GM21619 (cell line): ENCODE data around the gene EIF2B5.
"Not testable (repeated sequence)": the region's sequence is repeated elsewhere in the genome, so short reads cannot be mapped to it uniquely, and the experiment has no call there.

Source experiments
- ATAC-seq: cut with Tn5 transposase; IDR thresholded peaks from one replicate; pipeline ENCODE4 v1.9.1; 2021; ENCODE audit not compliant: unreplicated experiment

EIF2B5 gene

DNA sequence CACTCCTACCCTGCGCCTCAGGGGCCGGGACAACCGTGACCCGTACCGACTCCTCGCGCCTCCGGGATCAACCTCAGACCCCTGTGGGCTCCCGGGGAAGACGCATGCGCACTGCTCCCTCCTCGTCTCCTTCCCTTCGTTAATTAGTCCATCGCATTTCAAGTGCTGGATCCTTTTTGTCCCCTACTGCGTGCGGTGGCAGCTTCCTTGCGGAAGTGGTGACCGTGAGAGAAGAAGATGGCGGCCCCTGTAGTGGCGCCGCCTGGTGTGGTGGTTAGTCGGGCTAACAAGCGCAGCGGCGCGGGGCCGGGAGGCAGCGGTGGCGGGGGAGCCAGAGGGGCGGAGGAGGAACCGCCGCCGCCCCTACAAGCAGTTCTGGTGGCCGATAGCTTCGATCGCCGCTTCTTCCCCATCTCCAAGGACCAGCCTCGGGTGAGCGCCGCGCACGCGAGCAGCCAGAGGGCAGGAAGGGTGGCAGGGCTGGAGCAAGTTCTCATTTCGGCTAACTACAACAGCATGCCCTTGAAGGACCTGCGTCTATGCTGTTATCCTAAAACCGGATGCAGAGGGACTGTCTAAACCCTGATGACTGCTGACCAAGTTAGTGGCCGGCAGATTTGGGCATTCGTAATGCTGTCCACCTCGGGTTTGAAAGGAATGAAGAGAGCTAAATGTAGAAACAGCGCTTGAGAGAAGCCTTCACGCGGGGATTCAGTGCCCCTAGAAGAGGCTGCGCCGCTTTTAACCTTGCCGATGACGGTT is at the start of gene EIF2B5:
Gene EIF2B5 (plus strand): TSS at position 210 of the 762 bp plus-strand sequence. CDS start 28 bp downstream, at position 238.
- ATAC-seq = peak; percentile 86

GRCh38 chr3:184085389-184085852 is 49.7 kb upstream of the EIF2B5 start:
- no peak for ATAC-seq

DNA sequence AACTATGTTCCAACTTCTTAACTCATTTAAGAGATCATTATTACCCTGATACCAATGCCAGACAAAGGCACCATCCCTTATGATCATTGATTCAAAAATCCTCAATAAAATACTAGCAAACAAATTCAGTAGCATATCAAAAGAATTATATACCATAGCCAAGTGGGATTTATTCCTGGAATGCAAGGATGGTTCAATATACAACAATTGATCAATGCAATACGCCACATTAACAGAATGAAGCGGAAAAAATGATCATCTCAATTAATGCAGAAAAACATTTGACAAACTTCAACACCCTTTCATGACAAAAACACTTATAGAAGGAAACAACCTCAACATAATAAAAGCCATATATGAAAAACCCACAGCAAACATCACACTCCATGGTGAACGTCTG is 43.0 kb upstream of the EIF2B5 start:
- no peak for ATAC-seq

DNA sequence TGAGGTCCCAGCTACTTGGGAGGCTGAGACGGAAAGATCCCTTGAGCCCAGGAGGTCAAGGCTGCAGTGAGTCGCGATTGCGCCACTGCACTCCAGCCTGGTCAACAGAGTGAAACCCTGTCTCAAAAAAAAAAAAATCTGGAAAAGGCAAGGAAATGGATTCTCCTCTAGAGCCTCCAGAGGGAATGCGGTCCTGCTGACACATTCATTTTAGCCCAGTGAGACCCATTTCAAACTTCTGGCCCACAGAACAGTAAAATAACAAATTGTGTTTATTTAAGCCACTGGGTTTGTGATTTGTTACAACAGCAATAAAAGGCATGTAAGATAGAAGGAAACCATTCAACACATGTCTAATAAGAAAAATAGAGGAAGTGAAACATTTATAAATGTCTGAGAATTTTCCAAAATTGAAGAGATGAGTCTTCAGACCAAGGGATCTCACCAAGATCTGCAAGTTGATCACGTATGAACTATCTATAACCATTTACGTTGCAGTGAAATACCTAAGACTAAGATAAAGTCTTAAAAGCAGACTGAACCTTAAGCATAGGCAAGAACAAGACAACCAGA is 38.3 kb upstream of the EIF2B5 start, which contains the start of gene HTR3E:
Gene HTR3E (plus strand): TSS at position 254 of the 573 bp plus-strand sequence. CDS start 466 bp downstream, outside the sequence.
- ATAC-seq = no peak

- no peak for ATAC-seq
These were observed 37.6 kb upstream of the EIF2B5 start for GRCh38 chr3:184097556-184097955.

DNA sequence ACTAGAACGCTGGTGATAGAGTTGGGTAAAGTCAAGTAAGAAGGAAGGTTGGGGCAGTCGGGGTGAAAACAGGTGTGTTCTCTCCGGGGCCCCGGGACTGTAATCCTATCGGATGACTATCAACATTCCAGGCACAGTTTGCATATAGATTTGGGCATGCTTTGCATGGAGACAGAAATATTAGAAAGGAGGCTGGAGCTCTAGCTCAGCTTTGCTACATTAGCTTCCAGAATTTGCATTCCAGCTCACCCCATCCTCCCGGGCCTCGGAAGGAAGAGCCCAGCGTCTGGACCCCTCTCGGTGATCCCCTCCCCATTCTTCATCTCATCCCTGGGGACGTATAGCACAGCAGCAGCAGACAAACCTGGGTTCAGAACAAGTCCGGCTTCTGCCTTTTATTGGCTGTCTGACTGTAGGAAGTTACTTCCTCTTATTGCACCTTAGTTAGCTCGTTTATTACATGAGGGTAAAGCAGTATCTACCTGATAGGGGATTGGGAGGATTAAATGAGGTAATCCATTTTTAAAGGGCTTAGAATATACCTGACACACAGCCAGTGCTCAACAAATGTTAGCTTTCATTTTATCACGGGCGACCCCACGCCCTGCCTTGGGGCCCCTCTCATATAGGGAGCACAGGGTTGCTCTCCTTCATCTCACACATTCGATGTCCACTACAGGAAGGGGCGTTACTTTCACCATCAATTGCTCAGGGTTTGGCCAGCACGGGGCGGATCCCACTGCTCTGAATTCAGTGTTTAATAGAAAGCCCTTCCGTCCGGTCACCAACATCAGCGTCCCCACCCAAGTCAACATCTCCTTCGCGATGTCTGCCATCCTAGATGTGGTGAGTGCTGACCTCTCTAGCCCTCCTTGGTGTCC is 35.1 kb upstream of the EIF2B5 start:
- ATAC-seq = no peak

DNA sequence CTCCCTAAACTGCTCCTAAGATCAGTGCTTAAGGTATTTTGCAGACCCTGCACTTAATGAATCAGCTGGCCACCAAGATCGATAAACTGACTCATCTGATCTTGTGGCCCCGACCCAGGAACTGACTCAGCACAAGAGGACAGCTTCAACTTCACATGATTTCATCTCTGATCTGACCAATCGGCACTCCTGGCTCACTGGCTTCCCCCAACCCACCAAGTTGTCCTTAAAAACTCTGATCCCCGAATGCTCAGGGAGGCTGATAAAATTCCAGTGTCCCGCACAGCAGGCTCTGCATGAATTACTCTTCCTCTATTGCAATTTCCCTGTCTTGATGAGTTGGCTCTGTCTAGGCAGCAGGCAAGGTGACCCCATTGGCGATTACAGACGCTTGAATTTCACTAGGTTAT is 24.8 kb upstream of the EIF2B5 start:
- ATAC-seq = no peak

DNA sequence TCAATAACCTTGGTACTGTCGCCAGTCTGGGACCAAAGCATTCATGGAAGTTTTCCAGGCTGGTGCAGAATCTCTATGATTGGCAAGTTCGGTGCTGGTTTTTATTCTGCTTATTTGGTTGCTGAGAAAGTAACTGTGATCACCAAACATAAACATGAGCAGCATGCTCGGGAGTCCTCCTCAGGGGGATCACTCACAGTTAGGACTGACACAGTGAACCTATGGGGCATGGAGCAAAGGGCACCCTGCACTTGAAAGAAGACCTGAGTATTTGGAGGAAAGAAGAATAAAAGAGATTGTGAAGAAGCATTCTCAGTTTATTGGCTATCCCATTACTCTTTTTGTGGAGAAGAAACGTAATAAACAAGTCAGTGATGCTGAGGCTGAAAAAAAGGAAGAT is 19.1 kb upstream of the EIF2B5 start:
- no peak for ATAC-seq

DNA sequence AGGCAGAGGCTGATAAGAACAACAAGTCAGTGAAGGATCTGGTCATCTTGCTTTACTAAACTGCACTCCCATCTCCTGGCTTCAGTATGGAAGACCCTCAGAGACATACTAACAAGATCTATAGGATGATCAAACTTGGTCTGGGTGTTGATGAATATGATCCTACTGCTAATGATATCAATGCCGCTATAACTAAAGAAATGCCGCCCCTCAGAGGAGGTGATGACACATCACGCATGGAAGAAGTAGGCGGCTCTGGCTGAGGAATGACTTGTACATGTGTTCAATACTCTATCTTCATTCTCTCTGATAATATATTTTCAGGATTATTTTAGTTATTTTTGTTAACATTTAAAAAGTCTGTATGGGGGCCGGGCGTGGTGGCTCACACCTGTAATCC is 17.5 kb upstream of the EIF2B5 start:
- no peak for ATAC-seq

DNA sequence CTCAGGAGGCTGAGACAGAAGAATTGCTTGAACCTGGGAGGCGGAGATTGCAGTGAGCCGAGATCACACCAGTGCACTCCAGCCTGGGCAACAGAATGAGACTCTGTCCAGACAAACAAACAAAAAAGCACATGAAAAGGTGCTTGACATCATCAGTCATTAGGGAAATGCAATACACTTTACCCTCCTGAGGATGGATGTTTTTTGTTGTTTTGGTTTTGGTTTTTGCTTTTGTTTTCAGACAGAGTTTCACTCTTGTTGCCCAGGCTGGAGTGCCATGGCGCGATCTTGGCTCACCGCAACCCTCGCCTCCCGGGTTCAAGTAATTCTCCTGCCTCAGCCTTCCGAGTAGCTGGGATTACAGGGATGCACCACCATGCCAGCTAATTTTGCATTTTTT is 14.1 kb upstream of the EIF2B5 start:
- not testable (repeated sequence) for ATAC-seq

DNA sequence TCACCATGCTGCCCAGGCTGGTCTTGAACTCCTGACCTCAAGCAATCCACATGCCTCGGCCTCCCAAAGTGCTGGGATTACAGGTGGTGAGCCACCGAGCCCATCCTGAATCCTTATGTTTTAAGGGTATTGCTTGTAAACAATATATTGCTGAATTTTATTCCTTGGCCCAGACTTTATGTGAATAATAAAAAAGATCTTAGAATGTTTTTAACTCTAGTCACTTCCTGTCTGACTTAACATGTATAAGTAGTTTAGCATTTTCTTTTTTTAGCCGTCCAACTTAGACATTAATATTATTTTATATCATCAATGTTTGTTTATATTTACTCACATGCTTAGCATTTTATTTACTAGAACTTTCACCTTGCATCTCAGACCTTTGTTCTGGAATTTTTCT is 9.2 kb upstream of the EIF2B5 start:
- no peak for ATAC-seq

DNA sequence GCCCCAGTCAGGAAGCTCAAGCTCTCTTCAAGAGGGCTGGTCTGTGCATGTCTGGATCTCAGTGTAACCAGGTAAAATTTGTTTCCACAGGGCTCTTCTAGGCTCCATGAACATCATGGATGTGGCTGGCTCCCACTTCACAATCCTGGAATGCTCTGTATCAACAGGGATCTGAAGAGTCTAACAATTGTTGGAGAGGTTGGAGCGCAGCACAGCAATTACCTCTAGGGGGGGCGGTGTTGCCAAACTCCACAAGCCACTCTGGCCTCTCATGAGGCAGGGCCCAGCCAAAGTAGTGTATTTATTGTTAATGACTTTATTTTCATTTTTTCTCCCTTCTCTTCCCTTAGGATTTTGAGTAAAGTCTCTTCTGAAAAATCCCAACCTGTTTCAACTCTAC is 6.1 kb upstream of the EIF2B5 start:
- ATAC-seq = no peak

DNA sequence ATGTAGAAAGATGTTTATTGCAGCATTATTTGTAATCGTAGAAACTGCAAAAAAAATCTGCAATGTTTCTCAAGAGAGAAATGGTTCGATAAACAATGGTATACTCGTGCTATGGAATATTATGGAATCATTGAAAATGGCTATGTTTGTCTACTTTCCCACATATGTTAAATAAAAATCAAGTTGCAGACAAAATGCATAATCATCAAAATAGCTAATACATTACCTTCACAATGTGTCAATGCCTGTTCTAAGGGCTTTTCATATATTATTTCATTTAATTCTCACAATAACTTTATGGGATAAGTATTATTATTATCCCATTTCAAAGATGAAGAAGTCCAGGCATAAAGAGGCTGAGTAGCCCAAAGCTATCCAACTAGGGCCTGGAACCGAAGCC is 2.2 kb upstream of the EIF2B5 start:
- no peak for ATAC-seq

GRCh38 chr3:184133840-184134745 is 1.1 kb upstream of the EIF2B5 start:
- ATAC-seq = peak; percentile 35

DNA sequence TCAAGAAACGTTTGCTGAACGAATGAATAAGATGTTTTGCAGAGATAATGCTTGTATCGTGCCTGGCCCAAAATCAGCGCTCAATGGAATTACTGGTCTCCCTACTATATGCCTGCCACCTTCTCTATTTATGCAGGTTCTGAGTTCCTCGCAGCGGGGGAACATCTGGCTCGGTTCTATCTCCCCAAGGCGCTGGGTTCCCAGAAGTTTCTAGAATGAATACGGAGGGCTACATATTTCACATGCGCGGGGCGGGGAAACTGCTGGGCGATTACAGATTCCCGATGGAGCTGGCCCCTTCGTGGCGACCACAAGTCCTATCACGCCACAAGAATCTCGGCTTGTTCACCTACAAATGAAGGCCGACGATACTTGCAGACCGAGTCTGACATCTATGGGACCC is 411 bp upstream of the EIF2B5 start:
- peak; percentile 5 for ATAC-seq

- ATAC-seq = no peak
These were observed 728 bp downstream of the EIF2B5 start for GRCh38 chr3:184135911-184136260.

GRCh38 chr3:184140436-184140835 is 5.3 kb downstream of the EIF2B5 start:
- ATAC-seq = no peak

DNA sequence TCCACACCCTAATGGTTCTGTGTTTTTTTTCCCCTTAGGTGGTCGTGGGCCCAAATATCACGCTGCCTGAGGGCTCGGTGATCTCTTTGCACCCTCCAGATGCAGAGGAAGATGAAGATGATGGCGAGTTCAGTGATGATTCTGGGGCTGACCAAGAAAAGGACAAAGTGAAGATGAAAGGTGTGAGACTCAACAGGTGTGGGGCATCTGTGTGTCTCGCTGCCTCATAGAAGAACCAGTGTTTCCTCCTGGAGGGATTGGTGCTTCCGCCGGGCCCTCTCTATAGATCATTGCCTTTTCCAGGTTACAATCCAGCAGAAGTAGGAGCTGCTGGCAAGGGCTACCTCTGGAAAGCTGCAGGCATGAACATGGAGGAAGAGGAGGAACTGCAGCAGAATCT is 7.0 kb downstream of the EIF2B5 start:
- ATAC-seq = no peak

DNA sequence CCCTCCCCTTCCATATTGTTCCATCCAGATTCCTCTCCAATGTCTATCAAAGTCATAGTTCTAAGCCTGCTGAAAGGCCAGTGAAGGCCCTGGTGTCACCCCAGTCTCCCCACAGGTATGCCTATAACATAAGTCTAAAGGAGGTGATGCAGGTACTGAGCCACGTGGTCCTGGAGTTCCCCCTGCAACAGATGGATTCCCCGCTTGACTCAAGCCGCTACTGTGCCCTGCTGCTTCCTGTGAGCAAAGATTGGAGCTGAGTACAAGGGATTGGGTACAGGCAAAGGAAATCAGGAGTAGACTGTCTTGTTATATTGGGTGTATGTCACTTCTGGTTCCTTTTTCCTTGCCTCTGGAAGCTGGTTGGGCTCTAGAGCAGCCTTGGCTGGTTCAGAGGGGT is 8.2 kb downstream of the EIF2B5 start:
- ATAC-seq = no peak

- ATAC-seq = no peak
These were observed 9.3 kb downstream of the EIF2B5 start for GRCh38 chr3:184144505-184144904.

- ATAC-seq = no peak
These were observed 10.0 kb downstream of the EIF2B5 start for GRCh38 chr3:184145111-184145524.
